Measurements from ENCODE around the gene ATP5ME. TPM values are rescaled to one million over a fixed set of nuclear protein-coding genes. Genes with fewer than 3 reads are reported as not detected.
A peak's percentile ranks its signal among the peaks of the same experiment; 100 is the strongest.

ATP5ME gene
- total and polyA plus RNA-seq, 11 donors, result 210 to 2,413 (median 800) TPM

DNA sequence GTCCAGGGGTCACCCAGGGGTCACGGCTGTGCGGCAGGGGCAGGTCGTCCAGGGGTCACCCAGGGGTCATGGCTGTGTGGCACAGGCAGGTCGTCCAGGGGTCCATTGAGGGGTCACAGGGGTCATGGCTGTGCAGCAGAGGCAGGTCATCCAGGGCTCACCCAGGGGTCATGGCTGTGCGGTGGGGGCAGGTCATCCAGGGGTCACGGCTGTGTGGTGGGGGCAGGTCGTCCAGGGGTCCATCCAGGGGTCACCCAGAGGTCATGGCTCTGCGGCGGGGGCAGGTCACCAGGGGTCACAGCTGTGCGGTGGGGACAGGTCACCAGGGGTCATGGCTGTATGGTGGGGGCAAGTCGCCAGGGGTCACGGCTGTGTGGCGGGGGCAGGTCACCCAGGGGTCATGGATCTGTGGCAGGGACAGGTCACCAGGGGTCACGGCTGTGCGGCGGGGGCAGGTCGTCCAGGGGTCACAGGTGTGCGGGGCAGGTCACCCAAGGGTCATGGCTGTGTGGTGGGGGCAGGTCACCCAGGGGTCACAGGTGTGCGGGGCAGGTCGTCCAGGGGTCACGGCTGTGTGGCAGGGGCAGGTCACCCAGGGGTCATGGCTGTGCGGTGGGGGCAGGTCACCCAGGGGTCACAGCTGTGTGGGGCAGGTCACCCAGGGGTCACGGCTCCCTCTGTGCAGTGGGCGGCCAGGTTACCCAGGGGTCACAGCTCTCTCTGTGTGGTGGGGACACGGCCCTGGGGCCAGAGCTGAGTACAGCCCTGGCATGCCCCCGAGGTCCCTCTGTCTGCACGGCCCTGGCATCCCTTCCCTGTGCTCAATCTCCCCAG, 16.0 kb downstream of the ATP5ME start:
- 69 to 85% (median 80%) methylated on average over 11 to 27 of the region's 27 CpGs for WGBS, 4 donors
- no peaks in the 10 kb centered on the region for H3K36me3 ChIP-seq
- no peak for TF ChIP-seq CTCF (IDR thresholded peaks at IDR 0.05)
- no peak for TF ChIP-seq POLR2A (IDR thresholded peaks at IDR 0.05)
- peak in 3 of 5 donors; percentile 27 to 59 (median 27) for DNase-seq
- ATAC-seq, result no peak
- H3K9me3 ChIP-seq, result no peaks in the 10 kb centered on the region
- intact Hi-C loops (cut with DNase I), result no loop called here
- H3K4me1 ChIP-seq, result peaks cover 0 to 2% (median 0%) of the 10 kb centered on the region in 12 donors
- H3K27me3 ChIP-seq, result peaks cover 0 to 5% (median 0%) of the 10 kb centered on the region in 9 donors
- no peak overlapping the region for H3K27ac ChIP-seq
- H3K4me3 ChIP-seq, result no peak overlapping the region

- Histone ChIP-seq H3K36me3 (no peaks in the 10 kb centered on the region), H3K4me1 (no peaks in the 10 kb centered on the region), H3K9me3 (no peaks in the 10 kb centered on the region), H3K27ac (no peak overlapping the region), H3K27me3 (no peaks in the 10 kb centered on the region), H3K4me3 (no peak overlapping the region)
- no peak for TF ChIP-seq POLR2A (IDR thresholded peaks at IDR 0.05)
- no peak for TF ChIP-seq CTCF (IDR thresholded peaks at IDR 0.05)
- ATAC-seq (no peak), DNase-seq (peak in 2 of 5 donors; percentile 24 to 46)
- intact Hi-C loops (cut with DNase I), result no loop called here
- WGBS, 4 donors, result 75 to 85% (median 79%) methylated on average over 18 to 23 of the region's 23 CpGs
Measured at GRCh38 chr4:657338-657833, 16.7 kb downstream of the ATP5ME start.

DNA sequence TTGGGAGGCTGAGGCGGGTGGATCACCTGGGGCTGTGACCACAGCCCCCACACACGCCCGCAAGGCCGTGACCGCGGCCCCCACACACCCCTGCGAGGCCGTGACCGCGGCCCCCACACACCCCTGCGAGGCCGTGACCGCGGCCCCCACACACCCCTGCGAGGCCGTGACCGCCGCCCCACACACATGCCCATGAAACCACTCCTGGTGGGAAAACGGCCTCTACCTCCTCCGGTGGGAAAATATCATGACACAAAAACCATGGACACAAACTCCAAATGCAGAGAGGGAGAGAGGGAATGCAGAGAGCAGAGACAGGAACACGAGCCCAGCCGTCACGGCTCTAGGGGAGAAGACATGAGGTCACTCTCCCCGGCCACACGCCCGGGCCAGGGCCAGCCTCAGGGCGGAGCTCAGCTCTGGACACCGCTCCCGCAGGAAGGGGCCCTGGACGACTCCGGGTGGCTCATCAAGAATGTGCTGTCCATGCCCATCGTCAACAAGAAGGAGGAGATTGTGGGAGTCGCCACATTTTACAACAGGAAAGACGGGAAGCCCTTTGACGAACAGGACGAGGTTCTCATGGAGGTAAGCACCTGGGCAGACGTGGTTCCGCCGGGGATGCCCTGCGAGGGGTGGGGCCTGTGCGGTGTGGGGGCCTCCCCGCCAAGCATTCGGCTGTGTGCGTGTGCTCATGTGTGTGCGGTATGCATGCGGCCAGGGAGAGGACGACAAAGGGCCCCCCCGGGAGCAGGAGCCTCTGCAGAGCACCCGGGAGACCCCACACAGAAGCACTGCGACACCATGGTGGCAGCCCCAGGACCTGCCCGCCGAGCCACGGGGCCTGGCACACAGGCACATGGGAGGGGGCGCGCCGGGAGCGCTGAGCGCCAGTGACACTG, 17.4 kb downstream of the ATP5ME start:
- Histone ChIP-seq H3K9me3 (no peaks in the 10 kb centered on the region), H3K27ac (no peak overlapping the region), H3K36me3 (no peaks in the 10 kb centered on the region), H3K4me1 (no peaks in the 10 kb centered on the region), H3K4me3 (no peak overlapping the region), H3K27me3 (peaks cover 0 to 1% (median 0%) of the 10 kb centered on the region in 9 donors)
- no peak for TF ChIP-seq POLR2A (IDR thresholded peaks at IDR 0.05)
- no peak for TF ChIP-seq CTCF (IDR thresholded peaks at IDR 0.05)
- WGBS, 4 donors, result 72 to 75% (median 73%) methylated on average over 48 to 58 of the region's 58 CpGs
- DNase-seq, result peak in 3 of 5 donors; percentile 23 to 52 (median 25)
- ATAC-seq, result no peak
- intact Hi-C loops (cut with DNase I), result no loop called here

Data from heart left ventricle (tissue), 16 donors.